Activated T-cell treated with anti-CD3 and anti-CD28 coated beads, Interleukin-2, amount 50 U/mL, for 4 hours (primary cell): ENCODE data around the gene LCN6. TPM values are rescaled to one million over a fixed set of nuclear protein-coding genes. Genes with fewer than 3 reads are reported as not detected.
A peak's percentile ranks its signal among the peaks of the same experiment; 100 is the strongest.
"Not testable (repeated sequence)": the region's sequence is repeated elsewhere in the genome, so short reads cannot be mapped to it uniquely, and the experiment has no call there.

Source experiments
- ATAC-seq, 2 donors: fragments of 200-7000 bp; cut with Tn5 transposase; one replicate each; pipeline ENCODE4 v1.10.0; 2021
- DNase-seq: peaks from one replicate; pipeline ENCODE4 v3.0.0-alpha.2; 2020
- H3K27me3 Mint-ChIP-seq: one replicate; pipeline ENCODE4 v1.8.0; 2021; ENCODE audit warnings: low read depth, mixed read lengths
- H3K36me3 Mint-ChIP-seq: one replicate; pipeline ENCODE4 v1.8.0; 2022; ENCODE audit warnings: mixed read lengths; ENCODE audit not compliant: insufficient read depth
- H3K4me1 Mint-ChIP-seq: one replicate; pipeline ENCODE4 v1.8.0; 2021; ENCODE audit warnings: low read depth, mixed read lengths
- H3K4me3 Mint-ChIP-seq: one replicate; pipeline ENCODE4 v1.8.0; 2021; ENCODE audit warnings: mild to moderate bottlenecking, moderate library complexity, mixed read lengths
- H3K9me3 Mint-ChIP-seq: one replicate; pipeline ENCODE4 v1.8.0; 2021; ENCODE audit warnings: mixed read lengths
- total RNA-seq, 3 donors: library from RNA; stranded (reverse); gene quantifications; one replicate each; pipeline ENCODE4 v1.2.1, GENCODE V29; 2021

LCN6 gene
- total RNA-seq, 3 donors from 2014 or later: not detected

GRCh38 chr9:136711751-136712689, 36.3 kb downstream of the LCN6 start, which contains the start of gene DIPK1B:
Gene DIPK1B (plus strand): TSS chr9:136712572. CDS start chr9:136712666, 94 bp downstream.
- ATAC-seq (peak; percentile 37 to 57), DNase-seq (no peak)
- H3K36me3 Mint-ChIP-seq: no peaks in the 10 kb centered on the region
- H3K4me1 Mint-ChIP-seq: peaks cover 5% of the 10 kb centered on the region
- H3K27me3 Mint-ChIP-seq: peaks cover 45% of the 10 kb centered on the region
- peak within 1 kb of the TSS; percentile 57 for H3K4me3 Mint-ChIP-seq
- H3K9me3 Mint-ChIP-seq: no peaks in the 10 kb centered on the region

GRCh38 chr9:136711219-136711648, 37.1 kb downstream of the LCN6 start:
- not testable (repeated sequence) for ATAC-seq, H3K9me3 Mint-ChIP-seq, DNase-seq, H3K36me3 Mint-ChIP-seq, H3K4me1 Mint-ChIP-seq
- H3K27me3 Mint-ChIP-seq: peaks cover 43% of the 10 kb centered on the region
- H3K4me3 Mint-ChIP-seq: peak overlapping the region; percentile 57

- H3K4me3 Mint-ChIP-seq: no peak overlapping the region
- ATAC-seq: no peak
Measured at GRCh38 chr9:136710543-136710942, 37.8 kb downstream of the LCN6 start.

GRCh38 chr9:136709454-136710109, 38.7 kb downstream of the LCN6 start:
- Mint-ChIP-seq H3K4me1 (peaks cover 5% of the 10 kb centered on the region), H3K36me3 (no peaks in the 10 kb centered on the region), H3K4me3 (no peak overlapping the region), H3K9me3 (no peaks in the 10 kb centered on the region), H3K27me3 (peaks cover 42% of the 10 kb centered on the region)
- DNase-seq (no peak), ATAC-seq (no peak)

More at GRCh38 chr9:136710543-136710942, 37.8 kb downstream of the LCN6 start:
- DNase-seq: no peak
- peaks cover 39% of the 10 kb centered on the region for H3K27me3 Mint-ChIP-seq
- no peaks in the 10 kb centered on the region for H3K36me3 Mint-ChIP-seq
- H3K4me1 Mint-ChIP-seq: peaks cover 5% of the 10 kb centered on the region
- no peaks in the 10 kb centered on the region for H3K9me3 Mint-ChIP-seq

- ATAC-seq (no peak), DNase-seq (no peak)
- Mint-ChIP-seq H3K9me3 (no peaks in the 10 kb centered on the region), H3K36me3 (no peaks in the 10 kb centered on the region), H3K27me3 (peaks cover 29% of the 10 kb centered on the region), H3K4me3 (no peak overlapping the region), H3K4me1 (peaks cover 5% of the 10 kb centered on the region)
Measured at GRCh38 chr9:136707849-136708517, 40.3 kb downstream of the LCN6 start.

- no peak for DNase-seq
- H3K27me3 Mint-ChIP-seq: peaks cover 29% of the 10 kb centered on the region
- H3K9me3 Mint-ChIP-seq: no peaks in the 10 kb centered on the region
- no peak overlapping the region for H3K4me3 Mint-ChIP-seq
- peaks cover 5% of the 10 kb centered on the region for H3K4me1 Mint-ChIP-seq
- ATAC-seq: no peak
- no peaks in the 10 kb centered on the region for H3K36me3 Mint-ChIP-seq
Measured at GRCh38 chr9:136707011-136707410, 41.3 kb downstream of the LCN6 start.

GRCh38 chr9:136705564-136705963, 42.8 kb downstream of the LCN6 start:
- ATAC-seq (no peak), DNase-seq (no peak)
- Mint-ChIP-seq H3K36me3 (no peaks in the 10 kb centered on the region), H3K27me3 (peaks cover 16% of the 10 kb centered on the region), H3K4me1 (peaks cover 11% of the 10 kb centered on the region), H3K4me3 (no peak overlapping the region), H3K9me3 (no peaks in the 10 kb centered on the region)

- ATAC-seq, H3K9me3 Mint-ChIP-seq, H3K36me3 Mint-ChIP-seq, DNase-seq, H3K27me3 Mint-ChIP-seq, H3K4me3 Mint-ChIP-seq: not testable (repeated sequence)
- H3K4me1 Mint-ChIP-seq: peaks cover 16% of the 10 kb centered on the region
Measured at GRCh38 chr9:136704741-136705140, 43.6 kb downstream of the LCN6 start.

- no peaks in the 10 kb centered on the region for H3K9me3 Mint-ChIP-seq
- ATAC-seq: no peak
- DNase-seq: no peak
- no peaks in the 10 kb centered on the region for H3K36me3 Mint-ChIP-seq
- H3K27me3 Mint-ChIP-seq: peaks cover 9% of the 10 kb centered on the region
- peaks cover 18% of the 10 kb centered on the region for H3K4me1 Mint-ChIP-seq
- H3K4me3 Mint-ChIP-seq: no peak overlapping the region
Measured at GRCh38 chr9:136703276-136703860, 45.0 kb downstream of the LCN6 start.

- H3K27me3 Mint-ChIP-seq: peaks cover 17% of the 10 kb centered on the region
- DNase-seq: no peak
- H3K36me3 Mint-ChIP-seq: no peaks in the 10 kb centered on the region
- peaks cover 18% of the 10 kb centered on the region for H3K4me1 Mint-ChIP-seq
- H3K9me3 Mint-ChIP-seq: no peaks in the 10 kb centered on the region
- H3K4me3 Mint-ChIP-seq: peak overlapping the region; percentile 75
- peak in 1 of 2 donors; percentile 3 for ATAC-seq
Measured at GRCh38 chr9:136701668-136702053, 46.7 kb downstream of the LCN6 start.

- DNase-seq (peak; percentile 38), ATAC-seq (peak; percentile 98 to 99)
- H3K27me3 Mint-ChIP-seq: peaks cover 17% of the 10 kb centered on the region
- peaks cover 18% of the 10 kb centered on the region for H3K4me1 Mint-ChIP-seq
- peak overlapping the region; percentile 75 for H3K4me3 Mint-ChIP-seq
- H3K36me3 Mint-ChIP-seq: no peaks in the 10 kb centered on the region
- H3K9me3 Mint-ChIP-seq: no peaks in the 10 kb centered on the region
Measured at GRCh38 chr9:136700959-136701667, 47.2 kb downstream of the LCN6 start.

- Mint-ChIP-seq H3K36me3 (no peaks in the 10 kb centered on the region), H3K9me3 (no peaks in the 10 kb centered on the region), H3K27me3 (peaks cover 16% of the 10 kb centered on the region), H3K4me3 (no peak overlapping the region), H3K4me1 (peaks cover 18% of the 10 kb centered on the region)
- DNase-seq: no peak
- ATAC-seq: no peak
Measured at GRCh38 chr9:136700304-136700703, 48.0 kb downstream of the LCN6 start.

- H3K9me3 Mint-ChIP-seq: no peaks in the 10 kb centered on the region
- H3K4me1 Mint-ChIP-seq: peaks cover 18% of the 10 kb centered on the region
- H3K4me3 Mint-ChIP-seq: no peak overlapping the region
- H3K36me3 Mint-ChIP-seq: no peaks in the 10 kb centered on the region
- DNase-seq (no peak), ATAC-seq (no peak)
- H3K27me3 Mint-ChIP-seq: peaks cover 21% of the 10 kb centered on the region
Measured at GRCh38 chr9:136698635-136699246, 49.6 kb downstream of the LCN6 start.
